Stomach (tissue), 4 donors: ENCODE measurements around the gene C20orf204.

Experiments
- CTCF ChIP-seq, 7 experiments: fragments of 450-650 bp in 4 of 7; fragments of 200-600 bp in 3 of 7; sonication (generic) in 3 of 7; IDR thresholded peaks; one replicate each; pipeline ENCODE4 v1.5.1; 2016 to 2019; ENCODE audit warnings: antibody characterized with exemption in 7 of 7, control low read depth in 2 of 7, mild to moderate bottlenecking in 1 of 7
- EP300 ChIP-seq: sonication (generic); formaldehyde crosslinking; IDR thresholded peaks from one replicate; pipeline ENCODE4 v1.6.1; 2017; ENCODE audit warnings: antibody characterized with exemption
- POLR2A ChIP-seq, 4 donors: fragments of 450-650 bp; IDR thresholded peaks; one replicate each; pipeline ENCODE4 v1.6.1; 2016; ENCODE audit warnings: antibody characterized with exemption in 4 of 4, control low read depth in 2 of 4, mild to moderate bottlenecking in 1 of 4, moderate library complexity in 1 of 4
- POLR2AphosphoS5 ChIP-seq, 3 donors: sonication (generic); formaldehyde crosslinking; IDR thresholded peaks; one replicate each; pipeline ENCODE4 v1.6.1; 2016; ENCODE audit warnings: antibody characterized with exemption in 3 of 3

- no peak for TF ChIP-seq CTCF (IDR thresholded peaks at IDR 0.05)
- TF ChIP-seq POLR2A (IDR thresholded peaks at IDR 0.05), result no peak
- TF ChIP-seq EP300, result no peak
- TF ChIP-seq POLR2AphosphoS5 (IDR thresholded peaks at IDR 0.05), result no peak
Measured at GRCh38 chr20:64037498-64038213, 1.7 kb downstream of the C20orf204 start.
